ENCODE data around the gene ZNF718. TPM values are rescaled to one million over a fixed set of nuclear protein-coding genes. Genes with fewer than 3 reads are reported as not detected.
A peak's percentile ranks its signal among the peaks of the same experiment; 100 is the strongest.

The ZNF718 gene
- total and polyA plus RNA-seq, 4 experiments from 2014 or later, result 3.6 to 14.0 (median 9.0) TPM

- Mint-ChIP-seq H3K4me1 (peaks cover 0 to 2% (median under 1%) of the 10 kb centered on the region in 4 donors), H3K4me3 (peak overlapping the region in 1 of 8 donors; percentile 50), H3K27me3 (peaks cover 40 to 43% of the 10 kb centered on the region in 2 donors), H3K36me3 (peaks cover 28 to 36% of the 10 kb centered on the region in 2 donors), H3K9me3 (peaks cover 7 to 84% (median 68%) of the 10 kb centered on the region in 8 donors), H3K27ac (no peak overlapping the region)
- H3K9me3 ChIP-seq (ENCODE audit: control insufficient read depth in 1 of 2, low read length in 2 of 2), result peaks cover 0 to 5% of the 10 kb centered on the region in 2 donors
- peaks cover 16% of the 10 kb centered on the region for H3K27me3 ChIP-seq (ENCODE audit: insufficient read depth, low read length)
- H3K4me3 ChIP-seq (ENCODE audit: low read length in 2 of 2), result no peak overlapping the region
- no peaks in the 10 kb centered on the region for H3K4me1 ChIP-seq (ENCODE audit: insufficient read depth, low read length)
- no peak overlapping the region for H3K27ac ChIP-seq (ENCODE audit: low read depth, low read length)
- no peak for DNase-seq
- ChIA-PET POLR2A (ENCODE audit: partially characterized antibody) (no interaction called here), CTCF (ENCODE audit: partially characterized antibody) (no interaction called here)
- H3K36me3 ChIP-seq (ENCODE audit: insufficient read depth, low read length), result no peaks in the 10 kb centered on the region
- intact Hi-C loops (cut with micrococcal nuclease), result no loop called here
These were observed 16.6 kb upstream of the ZNF718 start for GRCh38 chr4:107444-108429.

- DNase-seq, result no peak
- Histone ChIP-seq H3K27me3 (ENCODE audit: insufficient read depth, low read length) (peaks cover 16% of the 10 kb centered on the region), H3K4me1 (ENCODE audit: insufficient read depth, low read length) (no peaks in the 10 kb centered on the region), H3K27ac (ENCODE audit: low read depth, low read length) (no peak overlapping the region), H3K4me3 (ENCODE audit: low read length in 2 of 2) (no peak overlapping the region), H3K9me3 (ENCODE audit: control insufficient read depth in 1 of 2, low read length in 2 of 2) (peaks cover 0 to 3% of the 10 kb centered on the region in 2 donors), H3K36me3 (ENCODE audit: insufficient read depth, low read length) (no peaks in the 10 kb centered on the region)
- ChIA-PET POLR2A (ENCODE audit: partially characterized antibody) (no interaction called here), CTCF (ENCODE audit: partially characterized antibody) (no interaction called here)
- H3K36me3 Mint-ChIP-seq, result peaks cover 19 to 30% of the 10 kb centered on the region in 2 donors
- H3K4me1 Mint-ChIP-seq, result peaks cover 0 to 2% (median under 1%) of the 10 kb centered on the region in 4 donors
- H3K27ac Mint-ChIP-seq, result no peak overlapping the region
- H3K27me3 Mint-ChIP-seq, result peaks cover 31 to 33% of the 10 kb centered on the region in 2 donors
- intact Hi-C loops (cut with micrococcal nuclease), result no loop called here
- H3K4me3 Mint-ChIP-seq, result no peak overlapping the region
- peaks cover 5 to 83% (median 61%) of the 10 kb centered on the region in 8 donors for H3K9me3 Mint-ChIP-seq
These were observed 11.5 kb upstream of the ZNF718 start for GRCh38 chr4:112771-113170.

GRCh38 chr4:113732-114131, 10.6 kb upstream of the ZNF718 start:
- H3K4me1 ChIP-seq (ENCODE audit: insufficient read depth, low read length), result no peaks in the 10 kb centered on the region
- H3K27me3 ChIP-seq (ENCODE audit: insufficient read depth, low read length), result peaks cover 7% of the 10 kb centered on the region
- Mint-ChIP-seq H3K4me1 (peaks cover 0 to 2% (median under 1%) of the 10 kb centered on the region in 4 donors), H3K36me3 (peaks cover 17 to 30% of the 10 kb centered on the region in 2 donors), H3K27me3 (peaks cover 23 to 24% of the 10 kb centered on the region in 2 donors), H3K4me3 (no peak overlapping the region), H3K9me3 (peaks cover 5 to 84% (median 59%) of the 10 kb centered on the region in 8 donors), H3K27ac (peak overlapping the region in 1 of 7 donors; percentile 15)
- DNase-seq, result no peak
- H3K9me3 ChIP-seq (ENCODE audit: control insufficient read depth in 1 of 2, low read length in 2 of 2), result peaks cover 0 to 4% of the 10 kb centered on the region in 2 donors
- no peak overlapping the region for H3K4me3 ChIP-seq (ENCODE audit: low read length in 2 of 2)
- intact Hi-C loops (cut with micrococcal nuclease), result no loop called here
- H3K36me3 ChIP-seq (ENCODE audit: insufficient read depth, low read length), result no peaks in the 10 kb centered on the region
- POLR2A ChIA-PET (ENCODE audit: partially characterized antibody), result no interaction called here
- H3K27ac ChIP-seq (ENCODE audit: low read depth, low read length), result no peak overlapping the region
- CTCF ChIA-PET (ENCODE audit: partially characterized antibody), result no interaction called here

GRCh38 chr4:114149-114548, 10.2 kb upstream of the ZNF718 start:
- Mint-ChIP-seq H3K4me3 (no peak overlapping the region), H3K36me3 (peaks cover 18 to 26% of the 10 kb centered on the region in 2 donors), H3K9me3 (peaks cover 5 to 84% (median 56%) of the 10 kb centered on the region in 8 donors), H3K27ac (no peak overlapping the region), H3K27me3 (peaks cover 19 to 20% of the 10 kb centered on the region in 2 donors), H3K4me1 (peaks cover 0 to 2% (median under 1%) of the 10 kb centered on the region in 4 donors)
- intact Hi-C loops (cut with micrococcal nuclease), result no loop called here
- no peak for DNase-seq
- Histone ChIP-seq H3K4me1 (ENCODE audit: insufficient read depth, low read length) (no peaks in the 10 kb centered on the region), H3K9me3 (ENCODE audit: control insufficient read depth in 1 of 2, low read length in 2 of 2) (peaks cover 0 to 4% of the 10 kb centered on the region in 2 donors), H3K27ac (ENCODE audit: low read depth, low read length) (no peak overlapping the region), H3K36me3 (ENCODE audit: insufficient read depth, low read length) (no peaks in the 10 kb centered on the region), H3K4me3 (ENCODE audit: low read length in 2 of 2) (no peak overlapping the region), H3K27me3 (ENCODE audit: insufficient read depth, low read length) (peaks cover 3% of the 10 kb centered on the region)
- ChIA-PET CTCF (ENCODE audit: partially characterized antibody) (no interaction called here), POLR2A (ENCODE audit: partially characterized antibody) (no interaction called here)

- H3K27ac Mint-ChIP-seq, result no peak overlapping the region
- H3K36me3 ChIP-seq (ENCODE audit: insufficient read depth, low read length), result no peaks in the 10 kb centered on the region
- H3K9me3 Mint-ChIP-seq, result peaks cover 4 to 77% (median 52%) of the 10 kb centered on the region in 8 donors
- peaks cover 14% of the 10 kb centered on the region for H3K4me1 ChIP-seq (ENCODE audit: insufficient read depth, low read length)
- no peak overlapping the region for H3K27ac ChIP-seq (ENCODE audit: low read depth, low read length)
- ChIA-PET CTCF (ENCODE audit: partially characterized antibody) (interaction anchor here (1.0 kb wide), 1 partner anchor 8 kb away, joined by 4 read pairs; the partner anchor contains the start of gene ZNF718), POLR2A (ENCODE audit: partially characterized antibody) (interaction anchor here (1.1 kb wide), 1 partner anchor 8 kb away, joined by 5 read pairs; the partner anchor contains the start of gene ZNF718)
- H3K36me3 Mint-ChIP-seq, result peaks cover 12 to 21% of the 10 kb centered on the region in 2 donors
- intact Hi-C loops (cut with micrococcal nuclease), result no loop called here
- H3K4me3 ChIP-seq (ENCODE audit: low read length in 2 of 2), result no peak overlapping the region
- no peak for DNase-seq
- no peaks in the 10 kb centered on the region for H3K27me3 ChIP-seq (ENCODE audit: insufficient read depth, low read length)
- peaks cover 5 to 6% of the 10 kb centered on the region in 2 donors for H3K27me3 Mint-ChIP-seq
- peaks cover 5 to 14% (median 11%) of the 10 kb centered on the region in 4 donors for H3K4me1 Mint-ChIP-seq
- peaks cover 3 to 4% of the 10 kb centered on the region in 2 donors for H3K9me3 ChIP-seq (ENCODE audit: control insufficient read depth in 1 of 2, low read length in 2 of 2)
- no peak overlapping the region for H3K4me3 Mint-ChIP-seq
These were observed 7.8 kb upstream of the ZNF718 start for GRCh38 chr4:116499-116898.

GRCh38 chr4:120616-121015, 3.7 kb upstream of the ZNF718 start:
- H3K27me3 ChIP-seq (ENCODE audit: insufficient read depth, low read length), result no peaks in the 10 kb centered on the region
- peaks cover 3 to 4% of the 10 kb centered on the region in 2 donors for H3K9me3 ChIP-seq (ENCODE audit: control insufficient read depth in 1 of 2, low read length in 2 of 2)
- Mint-ChIP-seq H3K27ac (peak overlapping the region in 4 of 7 donors; percentile 53 to 87 (median 74)), H3K4me3 (peak overlapping the region in 4 of 8 donors; percentile 15 to 79 (median 73)), H3K36me3 (peaks cover 26 to 39% of the 10 kb centered on the region in 2 donors), H3K27me3 (no peaks in the 10 kb centered on the region), H3K9me3 (peaks cover 4 to 90% (median 58%) of the 10 kb centered on the region in 8 donors), H3K4me1 (peaks cover 18 to 42% (median 33%) of the 10 kb centered on the region in 4 donors)
- H3K4me3 ChIP-seq (ENCODE audit: low read length in 2 of 2), result peak overlapping the region in 1 of 2 donors; percentile 7
- DNase-seq, result no peak
- no peaks in the 10 kb centered on the region for H3K36me3 ChIP-seq (ENCODE audit: insufficient read depth, low read length)
- intact Hi-C loops (cut with micrococcal nuclease), result loop anchor here (1.0 to 5.0 kb wide), 3 partner anchors 122 to 352 kb away; partner anchors contain the start of gene ZNF141
- H3K4me1 ChIP-seq (ENCODE audit: insufficient read depth, low read length), result peaks cover 30% of the 10 kb centered on the region
- no peak overlapping the region for H3K27ac ChIP-seq (ENCODE audit: low read depth, low read length)
- CTCF ChIA-PET (ENCODE audit: partially characterized antibody), result no interaction called here
- POLR2A ChIA-PET (ENCODE audit: partially characterized antibody), result no interaction called here
